ENCODE data around the gene PIK3R6. TPM values are rescaled to one million over a fixed set of nuclear protein-coding genes. Genes with fewer than 3 reads are reported as not detected.
"Not testable (repeated sequence)": the region's sequence is repeated elsewhere in the genome, so short reads cannot be mapped to it uniquely, and the experiment has no call there.

Gene PIK3R6
- total RNA-seq, 3 donors from 2014 or later, result 0.32 to 0.35 TPM; not detected in 1

- H3K27me3 Mint-ChIP-seq (ENCODE audit: low read depth), result no peaks in the 10 kb centered on the region
- DNase-seq, result no peak
- H3K4me1 Mint-ChIP-seq (ENCODE audit: low read depth), result peaks cover 11% of the 10 kb centered on the region
- no peak for ATAC-seq
- H3K36me3 Mint-ChIP-seq (ENCODE audit: insufficient read depth), result peaks cover 32% of the 10 kb centered on the region
- no peak overlapping the region for H3K4me3 Mint-ChIP-seq
- no peaks in the 10 kb centered on the region for H3K9me3 Mint-ChIP-seq
Observed at GRCh38 chr17:8887834-8888703, 20.6 kb upstream of the PIK3R6 start.

DNA sequence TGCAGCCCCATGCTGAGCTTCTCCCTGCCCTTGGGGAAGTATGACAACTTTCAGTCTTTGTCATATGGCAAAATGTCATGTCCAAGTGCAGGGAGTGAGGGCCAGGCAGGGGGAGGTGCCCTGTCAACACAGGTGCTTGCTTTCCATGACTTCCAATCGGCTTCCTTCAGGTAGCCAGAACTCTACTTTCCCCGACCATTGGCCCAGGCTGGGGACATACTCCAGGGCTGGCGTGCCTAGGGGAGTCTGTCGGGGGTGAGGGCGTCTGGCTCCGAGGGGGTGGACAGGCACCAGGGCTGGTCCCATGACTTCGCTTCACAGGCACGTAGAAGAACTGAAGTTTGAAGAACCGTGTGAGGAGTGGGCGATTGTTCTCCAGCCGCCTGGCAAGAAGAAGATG lies 19.8 kb upstream of the PIK3R6 start:
- ATAC-seq, result no peak
- no peak for DNase-seq
- Mint-ChIP-seq H3K4me1 (ENCODE audit: low read depth) (peaks cover 5% of the 10 kb centered on the region), H3K4me3 (no peak overlapping the region), H3K9me3 (no peaks in the 10 kb centered on the region), H3K36me3 (ENCODE audit: insufficient read depth) (peaks cover 35% of the 10 kb centered on the region), H3K27me3 (ENCODE audit: low read depth) (no peaks in the 10 kb centered on the region)

DNA sequence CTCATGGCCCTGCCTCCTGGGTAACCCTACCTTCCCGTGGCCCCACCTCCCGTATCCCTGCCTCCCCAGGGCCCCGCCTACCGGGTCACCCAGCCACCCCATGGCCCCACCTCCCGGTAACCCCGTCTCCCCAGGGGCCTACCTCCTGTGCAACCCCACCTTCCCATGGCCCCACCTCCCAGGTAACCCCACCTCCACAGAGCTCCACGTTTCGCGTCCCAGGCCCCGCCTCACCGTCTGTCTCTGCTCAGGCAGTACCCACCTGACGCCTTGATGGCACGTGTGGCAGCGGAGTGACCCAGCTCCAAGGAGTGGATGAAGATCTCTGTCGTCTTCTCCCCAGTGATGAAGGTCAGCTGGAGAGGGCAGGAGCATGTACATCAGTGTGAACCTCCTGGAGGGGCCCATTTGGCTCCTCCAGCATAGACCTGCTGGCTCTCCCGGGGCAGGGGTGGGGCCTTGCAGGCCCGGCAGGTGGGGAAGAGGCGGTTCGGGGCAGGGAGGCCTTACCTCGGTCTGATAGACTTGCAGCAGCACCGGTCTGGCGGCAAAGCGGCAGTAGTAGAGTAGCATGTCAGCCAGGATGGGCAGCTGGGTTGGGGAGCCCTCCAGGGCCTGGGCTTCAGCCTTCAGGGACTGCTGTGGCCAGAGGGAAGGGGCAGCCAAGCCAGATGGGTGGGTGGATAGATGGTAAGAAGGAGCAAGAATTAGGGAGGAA lies 18.7 kb upstream of the PIK3R6 start:
- DNase-seq, result no peak
- H3K4me3 Mint-ChIP-seq, result no peak overlapping the region
- ATAC-seq, result no peak
- peaks cover 30% of the 10 kb centered on the region for H3K36me3 Mint-ChIP-seq (ENCODE audit: insufficient read depth)
- H3K27me3 Mint-ChIP-seq (ENCODE audit: low read depth), result no peaks in the 10 kb centered on the region
- H3K4me1 Mint-ChIP-seq (ENCODE audit: low read depth), result no peaks in the 10 kb centered on the region
- H3K9me3 Mint-ChIP-seq, result no peaks in the 10 kb centered on the region

DNA sequence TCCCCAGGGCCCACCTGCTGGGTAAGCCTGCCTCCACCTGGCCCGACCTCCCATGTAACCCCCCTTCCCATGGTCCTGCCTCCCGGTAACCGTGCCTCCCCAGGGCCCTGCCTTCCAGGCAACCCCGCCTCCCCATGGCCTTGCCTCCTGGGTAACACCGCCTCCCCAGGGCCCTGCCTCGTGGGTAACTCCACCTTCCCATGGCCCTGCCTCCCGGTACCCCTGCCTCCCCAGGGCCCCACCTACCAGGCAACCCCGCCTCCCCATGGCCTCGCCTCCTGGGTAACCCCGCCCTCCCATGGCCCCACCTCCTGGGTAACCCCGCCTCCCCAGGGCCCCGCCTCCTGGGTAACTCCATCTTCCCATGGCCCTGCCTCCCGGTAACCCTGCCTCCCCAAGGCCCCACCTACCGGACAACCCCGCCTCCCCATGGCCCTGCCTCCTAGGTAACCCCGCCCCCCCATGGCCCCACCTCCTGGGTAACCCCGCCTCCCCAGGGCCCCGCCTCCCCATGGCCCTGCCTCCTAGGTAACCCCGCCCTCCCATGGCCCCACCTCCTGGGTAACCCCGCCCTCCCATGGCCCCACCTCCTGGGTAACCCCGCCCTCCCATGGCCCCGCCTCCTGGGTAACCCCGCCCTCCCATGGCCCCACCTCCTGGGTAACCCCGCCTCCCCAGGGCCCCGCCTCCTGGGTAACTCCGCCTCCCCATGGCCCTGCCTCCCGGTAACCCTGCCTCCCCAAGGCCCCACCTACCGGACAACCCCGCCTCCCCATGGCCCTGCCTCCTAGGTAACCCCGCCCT lies 17.9 kb upstream of the PIK3R6 start:
- not testable (repeated sequence) for H3K4me3 Mint-ChIP-seq; H3K27me3 Mint-ChIP-seq (ENCODE audit: low read depth); DNase-seq; H3K9me3 Mint-ChIP-seq; H3K4me1 Mint-ChIP-seq (ENCODE audit: low read depth)
- peak; percentile 77 to 84 for ATAC-seq
- peaks cover 33% of the 10 kb centered on the region for H3K36me3 Mint-ChIP-seq (ENCODE audit: insufficient read depth)

DNA sequence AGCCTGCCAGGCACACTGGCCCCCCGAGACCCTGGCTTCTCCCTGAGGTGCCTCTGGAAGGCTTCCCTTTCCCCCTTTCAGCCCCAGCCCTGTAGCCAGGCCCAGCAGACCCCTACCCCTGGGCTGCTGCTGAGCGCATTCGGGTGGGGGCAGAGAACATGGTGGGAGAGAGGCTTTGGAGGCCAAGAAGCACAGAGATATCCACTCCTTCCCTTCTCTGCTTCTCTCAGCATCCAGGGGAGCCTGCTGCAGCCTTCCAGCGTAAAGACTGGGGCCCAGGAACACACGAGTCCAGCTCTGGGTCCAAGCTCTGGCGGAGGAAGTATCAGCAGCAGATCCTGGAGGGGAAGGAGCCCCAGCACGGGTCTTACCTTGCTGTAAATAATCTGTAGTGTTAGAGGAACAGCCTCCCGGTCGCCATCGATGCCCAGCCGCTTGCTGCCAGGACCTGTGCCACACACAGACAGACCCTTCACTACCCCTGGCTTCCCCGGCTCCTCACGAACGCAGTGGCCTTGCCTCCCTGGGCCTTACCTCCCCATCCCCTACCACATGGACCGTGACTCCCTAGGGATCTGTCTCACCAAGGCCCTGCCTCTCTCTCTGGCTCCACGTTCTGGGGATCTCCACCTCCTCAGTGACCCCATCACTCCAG lies 17.0 kb upstream of the PIK3R6 start:
- H3K4me1 Mint-ChIP-seq (ENCODE audit: low read depth), result no peaks in the 10 kb centered on the region
- H3K9me3 Mint-ChIP-seq, result no peaks in the 10 kb centered on the region
- no peak for ATAC-seq
- no peaks in the 10 kb centered on the region for H3K27me3 Mint-ChIP-seq (ENCODE audit: low read depth)
- H3K36me3 Mint-ChIP-seq (ENCODE audit: insufficient read depth), result peaks cover 39% of the 10 kb centered on the region
- no peak overlapping the region for H3K4me3 Mint-ChIP-seq
- DNase-seq, result no peak

- DNase-seq (no peak), ATAC-seq (no peak)
- H3K27me3 Mint-ChIP-seq (ENCODE audit: low read depth), result no peaks in the 10 kb centered on the region
- H3K4me3 Mint-ChIP-seq, result no peak overlapping the region
- H3K4me1 Mint-ChIP-seq (ENCODE audit: low read depth), result no peaks in the 10 kb centered on the region
- no peaks in the 10 kb centered on the region for H3K9me3 Mint-ChIP-seq
- H3K36me3 Mint-ChIP-seq (ENCODE audit: insufficient read depth), result peaks cover 43% of the 10 kb centered on the region
Observed at GRCh38 chr17:8883353-8883752, 15.9 kb upstream of the PIK3R6 start.

GRCh38 chr17:8881606-8882005 lies 14.1 kb upstream of the PIK3R6 start:
- Mint-ChIP-seq H3K27me3 (ENCODE audit: low read depth) (no peaks in the 10 kb centered on the region), H3K9me3 (no peaks in the 10 kb centered on the region), H3K4me1 (ENCODE audit: low read depth) (no peaks in the 10 kb centered on the region), H3K36me3 (ENCODE audit: insufficient read depth) (peaks cover 49% of the 10 kb centered on the region), H3K4me3 (no peak overlapping the region)
- ATAC-seq, result no peak
- DNase-seq, result no peak

DNA sequence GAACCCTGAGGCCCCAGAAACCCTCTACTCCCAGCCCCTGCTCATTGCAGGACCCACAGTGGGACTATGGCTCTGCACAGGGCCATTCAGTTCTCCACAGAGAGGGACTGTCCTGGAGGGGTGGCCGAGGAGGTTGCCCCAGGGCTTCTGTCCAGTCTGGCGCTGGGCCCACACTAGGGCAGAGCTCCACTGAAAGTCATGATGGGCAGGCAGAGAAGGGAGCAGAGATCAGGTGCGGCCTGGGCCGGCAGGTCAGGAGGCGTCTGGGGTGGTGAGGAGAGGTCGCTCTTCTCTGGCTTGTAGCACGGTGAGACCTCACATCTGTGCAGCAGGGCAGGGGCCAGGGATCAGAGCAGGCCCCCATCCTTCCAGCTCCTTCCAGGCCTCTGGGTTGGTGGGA lies 13.0 kb upstream of the PIK3R6 start:
- Mint-ChIP-seq H3K36me3 (ENCODE audit: insufficient read depth) (peaks cover 43% of the 10 kb centered on the region), H3K4me3 (no peak overlapping the region), H3K9me3 (no peaks in the 10 kb centered on the region), H3K27me3 (ENCODE audit: low read depth) (no peaks in the 10 kb centered on the region), H3K4me1 (ENCODE audit: low read depth) (no peaks in the 10 kb centered on the region)
- DNase-seq, result no peak
- no peak for ATAC-seq

DNA sequence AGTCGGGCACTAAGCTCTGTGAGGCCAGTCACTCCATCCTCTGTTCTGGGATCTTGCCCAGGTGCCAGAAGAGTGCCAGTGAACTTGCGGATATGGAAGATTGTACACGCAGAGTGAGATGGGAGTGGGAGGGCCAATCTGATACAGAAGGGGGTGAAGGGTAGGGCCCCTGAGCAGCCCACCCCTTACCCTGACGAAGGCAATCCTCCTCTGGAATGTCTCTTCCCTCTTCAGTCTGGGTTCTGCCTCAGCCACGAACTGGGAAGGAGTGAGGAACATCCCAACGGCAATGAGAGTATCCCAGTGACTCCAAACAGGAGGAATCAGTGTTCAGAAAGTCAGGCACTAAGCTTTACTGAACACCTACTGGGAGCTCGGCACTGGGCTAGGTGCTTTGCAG lies 11.9 kb upstream of the PIK3R6 start:
- Mint-ChIP-seq H3K36me3 (ENCODE audit: insufficient read depth) (peaks cover 43% of the 10 kb centered on the region), H3K27me3 (ENCODE audit: low read depth) (no peaks in the 10 kb centered on the region), H3K9me3 (no peaks in the 10 kb centered on the region)

DNA sequence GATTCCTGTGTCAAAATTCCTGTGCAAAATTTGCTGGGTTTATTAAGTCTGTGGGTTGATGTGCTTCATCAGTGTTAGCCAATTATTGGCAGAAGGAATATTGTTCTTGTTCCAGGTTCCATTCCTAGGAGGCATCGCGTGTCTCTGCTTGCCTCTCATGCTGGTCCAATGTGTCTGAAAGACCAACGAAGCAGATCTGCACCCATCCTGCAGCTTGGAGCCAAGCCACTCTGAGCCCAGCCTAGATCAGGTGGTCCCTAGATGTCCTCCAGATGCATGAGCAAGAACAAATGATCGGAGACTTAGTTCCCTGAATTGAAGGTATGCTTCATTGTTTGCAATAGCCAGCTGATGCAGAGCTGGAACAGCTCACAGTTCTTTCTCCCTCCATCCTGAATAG lies 10.5 kb upstream of the PIK3R6 start:
- Mint-ChIP-seq H3K4me3 (no peak overlapping the region), H3K9me3 (no peaks in the 10 kb centered on the region), H3K27me3 (ENCODE audit: low read depth) (no peaks in the 10 kb centered on the region), H3K4me1 (ENCODE audit: low read depth) (peaks cover 12% of the 10 kb centered on the region), H3K36me3 (ENCODE audit: insufficient read depth) (peaks cover 35% of the 10 kb centered on the region)
- ATAC-seq (no peak), DNase-seq (no peak)

More for the DNA sequence above, 11.9 kb upstream of the PIK3R6 start:
- Mint-ChIP-seq H3K4me1 (ENCODE audit: low read depth) (peaks cover 7% of the 10 kb centered on the region), H3K4me3 (no peak overlapping the region)
- ATAC-seq (no peak), DNase-seq (no peak)

GRCh38 chr17:8875957-8876356 lies 8.5 kb upstream of the PIK3R6 start:
- no peaks in the 10 kb centered on the region for H3K9me3 Mint-ChIP-seq
- no peak overlapping the region for H3K4me3 Mint-ChIP-seq
- no peaks in the 10 kb centered on the region for H3K27me3 Mint-ChIP-seq (ENCODE audit: low read depth)
- no peak for DNase-seq
- peaks cover 27% of the 10 kb centered on the region for H3K36me3 Mint-ChIP-seq (ENCODE audit: insufficient read depth)
- H3K4me1 Mint-ChIP-seq (ENCODE audit: low read depth), result peaks cover 12% of the 10 kb centered on the region
- ATAC-seq, result no peak

GRCh38 chr17:8875436-8875835 lies 8.0 kb upstream of the PIK3R6 start:
- H3K9me3 Mint-ChIP-seq, result no peaks in the 10 kb centered on the region
- no peaks in the 10 kb centered on the region for H3K27me3 Mint-ChIP-seq (ENCODE audit: low read depth)
- DNase-seq (no peak), ATAC-seq (no peak)
- peaks cover 12% of the 10 kb centered on the region for H3K4me1 Mint-ChIP-seq (ENCODE audit: low read depth)
- H3K36me3 Mint-ChIP-seq (ENCODE audit: insufficient read depth), result peaks cover 25% of the 10 kb centered on the region
- H3K4me3 Mint-ChIP-seq, result no peak overlapping the region

DNA sequence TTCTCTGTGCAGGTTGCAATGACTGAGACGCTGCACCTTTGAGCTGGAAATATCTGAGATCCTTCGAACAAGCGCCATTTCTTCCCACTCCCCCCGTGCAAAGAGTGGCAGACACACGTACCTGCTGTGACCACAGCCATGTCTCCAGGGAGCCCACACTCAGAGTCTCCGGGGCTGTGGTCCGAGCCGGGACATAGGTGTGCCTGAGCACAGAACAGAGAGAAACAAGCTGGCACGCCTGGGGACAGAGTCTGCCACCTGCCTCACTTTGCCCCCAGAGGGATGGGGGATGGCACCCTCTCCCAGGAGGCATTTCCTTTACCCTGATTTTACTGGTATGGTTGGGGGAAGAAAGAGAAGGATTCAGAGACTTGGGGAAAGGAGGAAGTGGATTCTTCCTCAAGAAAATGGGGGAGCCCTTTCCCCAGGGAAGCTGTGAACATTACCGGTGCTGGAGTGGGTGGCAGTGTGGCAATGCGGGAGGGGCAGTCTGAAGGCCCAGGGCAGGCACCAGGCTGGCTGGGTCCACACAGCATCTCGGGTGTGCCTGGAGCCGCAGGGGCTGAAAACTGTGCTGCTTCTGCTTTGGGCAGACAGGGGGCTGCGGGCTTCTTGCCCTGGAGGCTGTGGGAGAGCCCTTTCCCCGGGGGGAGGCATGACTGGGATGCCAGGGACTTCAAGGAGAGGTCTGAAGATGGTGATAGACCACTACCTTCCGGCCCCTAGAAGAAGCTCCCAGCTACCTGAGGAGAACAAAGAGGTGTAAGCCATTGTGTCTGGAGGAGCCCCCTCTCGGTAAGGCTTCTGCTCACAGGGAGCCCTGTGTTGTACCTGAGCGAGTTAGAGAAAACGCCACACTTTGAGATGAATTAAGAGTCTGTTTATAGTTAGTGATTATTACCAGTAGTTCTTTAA lies 6.6 kb upstream of the PIK3R6 start:
- Mint-ChIP-seq H3K4me1 (ENCODE audit: low read depth) (peaks cover 14% of the 10 kb centered on the region), H3K27me3 (ENCODE audit: low read depth) (no peaks in the 10 kb centered on the region), H3K4me3 (no peak overlapping the region), H3K9me3 (no peaks in the 10 kb centered on the region), H3K36me3 (ENCODE audit: insufficient read depth) (peaks cover 13% of the 10 kb centered on the region)
- DNase-seq, result no peak
- no peak for ATAC-seq

Data from activated T-cell treated with anti-CD3 and anti-CD28 coated beads, Interleukin-2, amount 50 U/mL, for 4 hours (primary cell).